H1 (cell line): ENCODE measurements around the gene SPATA4.

Experiments used
- CBX5 ChIP-seq: fragments of 300-800, 300-1000 bp; sonication (generic); IDR thresholded peaks from 2 replicates; pipeline ENCODE4 v1.7.1; 2016; ENCODE audit warnings: antibody characterized with exemption, low read length, low read depth
- CBX8 ChIP-seq: fragments of 300-800, 300-1000 bp; sonication (generic); IDR thresholded peaks from 2 replicates; pipeline ENCODE4 v1.7.1; 2016; ENCODE audit warnings: low read depth, low read length, borderline replicate concordance
- EGR1 ChIP-seq: IDR thresholded peaks from 2 replicates; pipeline ENCODE4 v1.6.1; 2011; ENCODE audit warnings: low read depth, low read length, borderline replicate concordance
- EP300 ChIP-seq, 2 experiments: IDR thresholded peaks; 1 replicate in 1 of 2; 2 replicates in 1 of 2; pipeline ENCODE4 v1.6.1; 2011 to 2012; ENCODE audit warnings: low read depth in 2 of 2, low read length in 2 of 2, mild to moderate bottlenecking in 2 of 2, borderline replicate concordance in 1 of 2, inconsistent platforms in 1 of 2, moderate library complexity in 1 of 2
- EZH2 ChIP-seq: fragments of 200-600 bp; sonication (generic); IDR thresholded peaks from 2 replicates; pipeline ENCODE4 v1.7.1; 2012; ENCODE audit warnings: low read depth, mild to moderate bottlenecking, moderate library complexity, low read length, inconsistent platforms; ENCODE audit not compliant: severe bottlenecking
- GABPA ChIP-seq: IDR thresholded peaks from 2 replicates; pipeline ENCODE4 v1.6.1; 2011; ENCODE audit warnings: mild to moderate bottlenecking, low read length, moderate library complexity, borderline replicate concordance; ENCODE audit not compliant: insufficient read depth
- JUND ChIP-seq: IDR thresholded peaks from 2 replicates; pipeline ENCODE4 v1.6.1; 2011; ENCODE audit warnings: mild to moderate bottlenecking, improper control_type of control experiment, low read length
- KDM1A ChIP-seq: fragments of 200-600, 300-600 bp; sonication (generic); IDR thresholded peaks from 2 replicates; pipeline ENCODE4 v1.7.1; 2016; ENCODE audit warnings: mild to moderate bottlenecking, low read length, borderline replicate concordance
- MAFK ChIP-seq: IDR thresholded peaks from 2 replicates; pipeline ENCODE4 v1.6.1; 2012; ENCODE audit warnings: low read depth, mild to moderate bottlenecking, improper control_type of control experiment, low read length
- POLR2A ChIP-seq, 2 experiments: IDR thresholded peaks; 1 replicate in 1 of 2; 2 replicates in 1 of 2; pipeline ENCODE4 v1.6.1; 2011; ENCODE audit warnings: low read depth in 2 of 2, low read length in 2 of 2, mild to moderate bottlenecking in 2 of 2; ENCODE audit errors: control extremely low read depth in 1 of 2
- YY1 ChIP-seq: IDR thresholded peaks from 2 replicates; pipeline ENCODE4 v1.6.1; 2011; ENCODE audit warnings: low read depth, mild to moderate bottlenecking, low read length
- TF ChIP-seq, protein P1 (sequence below), 3 experiments: IDR thresholded peaks; 1 replicate in 2 of 3; 2 replicates in 1 of 3; pipeline versions ENCODE4 v1.5.1 to v1.6.1; 2011; ENCODE audit warnings: low read length in 3 of 3, mild to moderate bottlenecking in 3 of 3, inconsistent platforms in 2 of 3, low read depth in 1 of 3, moderate library complexity in 1 of 3; ENCODE audit not compliant: insufficient read depth in 1 of 3; ENCODE audit errors: control extremely low read depth in 1 of 3
- TF ChIP-seq, protein P2 (sequence below): IDR thresholded peaks from 2 replicates; pipeline ENCODE4 v1.6.1; 2011; ENCODE audit warnings: low read length, improper control_type of control experiment

DNA sequence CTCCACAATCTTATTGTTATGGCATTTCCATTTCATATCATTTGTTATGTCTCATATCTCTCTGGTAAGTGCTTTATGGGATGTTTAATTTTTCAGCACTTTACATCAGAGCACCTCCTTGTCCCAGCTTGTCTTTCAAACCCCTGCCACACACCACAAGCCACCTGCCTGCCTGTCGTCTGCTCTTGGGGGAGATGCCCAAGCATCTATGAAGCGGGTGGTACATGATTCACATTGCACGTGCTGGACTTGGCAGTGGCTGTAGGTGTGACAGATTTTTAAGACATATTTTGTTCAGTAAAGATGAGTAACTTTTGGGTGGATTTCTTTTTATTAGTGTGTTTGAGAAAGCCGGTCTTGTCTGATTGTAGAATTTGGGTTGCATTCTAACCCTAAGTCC lies 14.2 kb upstream of the SPATA4 start:
- TF ChIP-seq EP300 (IDR thresholded peaks at IDR 0.05; ENCODE audit: borderline replicate concordance in 1 of 2, low read depth in 2 of 2, low read length in 2 of 2) (no peak), EZH2 (no peak), GABPA (no peak), KDM1A (no peak), JUND (no peak), CBX8 (no peak), YY1 (no peak), POLR2A (IDR thresholded peaks at IDR 0.05; ENCODE audit: control extremely low read depth in 1 of 2, low read depth in 2 of 2, low read length in 2 of 2) (no peak), MAFK (no peak), CBX5 (no peak), EGR1 (no peak)
- TF ChIP-seq, protein P1, sequence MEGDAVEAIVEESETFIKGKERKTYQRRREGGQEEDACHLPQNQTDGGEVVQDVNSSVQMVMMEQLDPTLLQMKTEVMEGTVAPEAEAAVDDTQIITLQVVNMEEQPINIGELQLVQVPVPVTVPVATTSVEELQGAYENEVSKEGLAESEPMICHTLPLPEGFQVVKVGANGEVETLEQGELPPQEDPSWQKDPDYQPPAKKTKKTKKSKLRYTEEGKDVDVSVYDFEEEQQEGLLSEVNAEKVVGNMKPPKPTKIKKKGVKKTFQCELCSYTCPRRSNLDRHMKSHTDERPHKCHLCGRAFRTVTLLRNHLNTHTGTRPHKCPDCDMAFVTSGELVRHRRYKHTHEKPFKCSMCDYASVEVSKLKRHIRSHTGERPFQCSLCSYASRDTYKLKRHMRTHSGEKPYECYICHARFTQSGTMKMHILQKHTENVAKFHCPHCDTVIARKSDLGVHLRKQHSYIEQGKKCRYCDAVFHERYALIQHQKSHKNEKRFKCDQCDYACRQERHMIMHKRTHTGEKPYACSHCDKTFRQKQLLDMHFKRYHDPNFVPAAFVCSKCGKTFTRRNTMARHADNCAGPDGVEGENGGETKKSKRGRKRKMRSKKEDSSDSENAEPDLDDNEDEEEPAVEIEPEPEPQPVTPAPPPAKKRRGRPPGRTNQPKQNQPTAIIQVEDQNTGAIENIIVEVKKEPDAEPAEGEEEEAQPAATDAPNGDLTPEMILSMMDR (IDR thresholded peaks at IDR 0.05; ENCODE audit: control extremely low read depth in 1 of 3, insufficient read depth in 1 of 3, low read depth in 1 of 3, low read length in 3 of 3) = no peak
- TF ChIP-seq, protein P2, sequence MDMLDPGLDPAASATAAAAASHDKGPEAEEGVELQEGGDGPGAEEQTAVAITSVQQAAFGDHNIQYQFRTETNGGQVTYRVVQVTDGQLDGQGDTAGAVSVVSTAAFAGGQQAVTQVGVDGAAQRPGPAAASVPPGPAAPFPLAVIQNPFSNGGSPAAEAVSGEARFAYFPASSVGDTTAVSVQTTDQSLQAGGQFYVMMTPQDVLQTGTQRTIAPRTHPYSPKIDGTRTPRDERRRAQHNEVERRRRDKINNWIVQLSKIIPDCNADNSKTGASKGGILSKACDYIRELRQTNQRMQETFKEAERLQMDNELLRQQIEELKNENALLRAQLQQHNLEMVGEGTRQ = no peak
